Ascending aorta (tissue), 2 donors: Measurements from ENCODE around the gene FNDC10. TPM values are rescaled to one million over a fixed set of nuclear protein-coding genes. Genes with fewer than 3 reads are reported as not detected.

Experiments used
- DNase-seq, 2 donors: peaks; one replicate each; pipeline ENCODE4 v3.0.0-alpha.2; 2019; ENCODE audit warnings: low spot score in 2 of 2
- H3K27ac ChIP-seq, 2 donors: fragments of 200-600 bp; sonication (generic); one replicate each; pipeline ENCODE4 v1.5.1; 2016 to 2017; ENCODE audit warnings: mild to moderate bottlenecking in 1 of 2
- H3K27me3 ChIP-seq: fragments of 200-600 bp; sonication (generic); one replicate; pipeline ENCODE4 v1.5.1; 2017
- H3K36me3 ChIP-seq, 2 donors: fragments of 200-600 bp; sonication (generic); one replicate each; pipeline ENCODE4 v1.5.1; 2016
- H3K4me1 ChIP-seq, 2 donors: fragments of 200-600 bp; sonication (generic); one replicate each; pipeline ENCODE4 v1.5.1; 2016 to 2017; ENCODE audit warnings: mild to moderate bottlenecking in 1 of 2
- H3K4me3 ChIP-seq, 2 donors: fragments of 200-600 bp; sonication (generic); one replicate each; pipeline ENCODE4 v1.5.1; 2016 to 2017; ENCODE audit warnings: mild to moderate bottlenecking in 1 of 2
- H3K9me3 ChIP-seq, 2 donors: fragments of 200-600 bp; sonication (generic); one replicate each; pipeline ENCODE4 v1.5.1; 2016
- CTCF ChIP-seq, 3 experiments: fragments of 200-600 bp in 2 of 3; fragments of 450-650 bp in 1 of 3; sonication (generic) in 2 of 3; IDR thresholded peaks; one replicate each; pipeline ENCODE4 v1.5.1; 2016 to 2019; ENCODE audit warnings: antibody characterized with exemption in 3 of 3, mild to moderate bottlenecking in 1 of 3, moderate library complexity in 1 of 3
- intact Hi-C: fragments of 100-400 bp; cut with DNase I; formaldehyde crosslinking; loops from one replicate; pipeline ENCODE4 v1.15.1; 2023
- total RNA-seq: library from RNA; depleted of rRNA; stranded (reverse); fragments of >200 nt; gene quantifications from one replicate; pipeline ENCODE4 v1.1.0, GENCODE V29; 2016

Gene FNDC10
- total RNA-seq, 1 donor from 2014 or later, result 1.8 TPM

DNA sequence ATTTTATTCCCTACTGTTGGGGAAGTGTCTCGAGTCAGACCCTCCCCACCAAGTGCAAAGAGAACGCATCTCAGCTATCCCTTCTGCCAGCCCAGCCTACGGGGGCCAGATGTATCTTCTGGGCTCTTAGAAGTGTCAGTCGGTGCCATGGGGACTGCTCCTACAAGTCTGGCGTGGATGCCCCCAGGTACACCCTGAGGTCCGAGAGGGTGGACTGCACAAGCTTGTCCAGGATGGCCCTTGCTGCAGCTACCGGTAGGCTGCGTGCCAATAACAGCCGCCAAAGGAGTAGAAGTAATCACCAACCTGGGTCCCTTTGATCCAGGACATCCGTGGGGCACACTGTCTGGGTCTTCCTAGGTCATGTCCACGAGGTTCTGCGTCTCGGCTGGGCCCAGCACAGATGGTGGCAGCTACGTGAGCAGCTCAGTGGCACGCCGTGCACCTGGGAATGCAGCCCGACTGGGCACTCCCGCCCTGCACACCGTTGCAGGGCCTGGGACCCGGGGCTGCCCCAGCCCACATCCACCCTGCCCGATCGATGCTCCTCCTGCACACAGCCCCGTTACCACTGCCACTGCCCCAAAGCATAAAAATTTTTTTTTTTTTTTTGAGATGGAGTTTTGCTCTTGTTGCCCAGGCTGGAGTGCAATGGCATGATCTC is 16.5 kb downstream of the FNDC10 start:
- no peak for TF ChIP-seq CTCF (IDR thresholded peaks at IDR 0.05)
- Histone ChIP-seq H3K9me3 (no peaks in the 10 kb centered on the region), H3K36me3 (no peaks in the 10 kb centered on the region), H3K4me1 (no peaks in the 10 kb centered on the region), H3K27ac (no peak overlapping the region), H3K27me3 (no peaks in the 10 kb centered on the region), H3K4me3 (no peak overlapping the region)
- intact Hi-C loops, result no loop called here
- no peak for DNase-seq

GRCh38 chr1:1582585-1583346 is 17.2 kb downstream of the FNDC10 start:
- no peak for TF ChIP-seq CTCF (IDR thresholded peaks at IDR 0.05)
- H3K9me3 ChIP-seq, result no peaks in the 10 kb centered on the region
- intact Hi-C loops, result no loop called here
- H3K4me1 ChIP-seq, result no peaks in the 10 kb centered on the region
- no peaks in the 10 kb centered on the region for H3K27me3 ChIP-seq
- no peak overlapping the region for H3K4me3 ChIP-seq
- H3K27ac ChIP-seq, result no peak overlapping the region
- no peak for DNase-seq
- no peaks in the 10 kb centered on the region for H3K36me3 ChIP-seq

DNA sequence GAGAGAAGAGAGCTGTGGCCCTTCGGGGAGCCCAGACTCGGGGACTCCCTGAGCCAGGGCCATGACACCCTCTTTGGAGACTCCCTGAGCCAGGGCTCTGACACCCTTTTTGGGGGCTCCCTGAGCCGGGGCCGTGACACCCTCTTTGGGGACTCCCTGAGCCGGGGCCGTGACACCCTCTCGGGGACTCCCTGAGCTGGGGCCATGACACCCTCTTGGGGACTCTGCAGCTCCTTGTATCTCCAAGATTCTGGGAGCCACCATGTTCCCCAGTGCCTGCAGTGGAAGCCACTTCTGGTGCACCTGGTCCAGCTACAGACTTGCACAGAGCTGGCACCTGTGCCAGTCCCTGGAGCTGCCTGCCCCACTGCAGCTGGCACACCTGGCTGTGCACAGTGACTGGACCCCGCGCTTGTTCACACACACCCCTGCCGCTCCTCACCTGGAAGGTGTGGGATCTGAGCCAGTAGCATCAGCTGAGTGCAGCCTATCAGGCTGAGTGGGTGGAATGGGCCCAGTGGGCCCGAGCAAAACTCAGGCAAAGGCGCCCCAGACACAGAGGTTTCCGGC is 21.5 kb downstream of the FNDC10 start:
- H3K27me3 ChIP-seq, result no peaks in the 10 kb centered on the region
- no peaks in the 10 kb centered on the region for H3K9me3 ChIP-seq
- intact Hi-C loops, result no loop called here
- TF ChIP-seq CTCF (IDR thresholded peaks at IDR 0.05), result no peak
- H3K36me3 ChIP-seq, result no peaks in the 10 kb centered on the region
- peaks cover 4 to 5% of the 10 kb centered on the region in 2 donors for H3K4me1 ChIP-seq
- no peak overlapping the region for H3K27ac ChIP-seq
- no peak overlapping the region for H3K4me3 ChIP-seq
- no peak for DNase-seq

- Histone ChIP-seq H3K4me3 (no peak overlapping the region), H3K4me1 (peaks cover 8 to 13% of the 10 kb centered on the region in 2 donors), H3K9me3 (no peaks in the 10 kb centered on the region), H3K27me3 (no peaks in the 10 kb centered on the region), H3K36me3 (no peaks in the 10 kb centered on the region), H3K27ac (no peak overlapping the region)
- no peak for DNase-seq
- no peak for TF ChIP-seq CTCF (IDR thresholded peaks at IDR 0.05)
- intact Hi-C loops, result no loop called here
Measured at GRCh38 chr1:1577367-1578011, 22.4 kb downstream of the FNDC10 start.

GRCh38 chr1:1574721-1575537 is 25.0 kb downstream of the FNDC10 start, which contains the start of gene SSU72:
Gene SSU72, minus strand, starts transcription at chr1:1574863. Its CDS starts 306 bp downstream, at chr1:1574557.
- peaks cover 8 to 13% of the 10 kb centered on the region in 2 donors for H3K4me1 ChIP-seq
- H3K4me3 ChIP-seq, result peak within 1 kb of the TSS; percentile 97 to 99
- peaks cover 4 to 6% of the 10 kb centered on the region in 2 donors for H3K36me3 ChIP-seq
- no peaks in the 10 kb centered on the region for H3K27me3 ChIP-seq
- H3K27ac ChIP-seq, result peak within 1 kb of the TSS; percentile 97 to 99
- peak in 1 of 3 experiments; percentile 7 for TF ChIP-seq CTCF (IDR thresholded peaks at IDR 0.05)
- peak; percentile 53 to 95 for DNase-seq
- intact Hi-C loops, result loop anchor here (1.0 to 2.0 kb wide), 4 partner anchors 40 to 150 kb away; partner anchors contain the start of genes ATAD3A, ATAD3B, CDK11A and MIB2
- no peaks in the 10 kb centered on the region for H3K9me3 ChIP-seq
